Erythroblast (primary cell): Measurements from ENCODE around the gene C19orf47.

Experiments used
- GATA1 ChIP-seq: IDR thresholded peaks from 2 replicates; pipeline ENCODE4 v1.6.1; 2011; ENCODE audit warnings: low read depth, mild to moderate bottlenecking, control low read depth, low read length, moderate library complexity
- POLR2A ChIP-seq: IDR thresholded peaks from 2 replicates; pipeline ENCODE4 v1.6.1; 2011; ENCODE audit warnings: mild to moderate bottlenecking, low read length

- no peak for TF ChIP-seq POLR2A
- no peak for TF ChIP-seq GATA1
These were observed 40.3 kb upstream of the C19orf47 start for GRCh38 chr19:40388481-40388880.
